Pulmonary artery endothelial cell (primary cell): ENCODE measurements around the gene CALHM3. TPM values are rescaled to one million over a fixed set of nuclear protein-coding genes. Genes with fewer than 3 reads are reported as not detected.
A peak's percentile ranks its signal among the peaks of the same experiment; 100 is the strongest.

ENCODE experiments used
- DNase-seq: peaks from one replicate; pipeline ENCODE4 v3.0.0-alpha.2; 2011; ENCODE audit warnings: low read depth, low spot score
- total RNA-seq: library from RNA; depleted of rRNA; stranded (reverse); fragments of >200 nt; gene quantifications from 2 replicates; pipeline ENCODE4 v1.2.3, GENCODE V29; 2014

Gene CALHM3
- total RNA-seq, 1 donor from 2014 or later = not detected

DNA sequence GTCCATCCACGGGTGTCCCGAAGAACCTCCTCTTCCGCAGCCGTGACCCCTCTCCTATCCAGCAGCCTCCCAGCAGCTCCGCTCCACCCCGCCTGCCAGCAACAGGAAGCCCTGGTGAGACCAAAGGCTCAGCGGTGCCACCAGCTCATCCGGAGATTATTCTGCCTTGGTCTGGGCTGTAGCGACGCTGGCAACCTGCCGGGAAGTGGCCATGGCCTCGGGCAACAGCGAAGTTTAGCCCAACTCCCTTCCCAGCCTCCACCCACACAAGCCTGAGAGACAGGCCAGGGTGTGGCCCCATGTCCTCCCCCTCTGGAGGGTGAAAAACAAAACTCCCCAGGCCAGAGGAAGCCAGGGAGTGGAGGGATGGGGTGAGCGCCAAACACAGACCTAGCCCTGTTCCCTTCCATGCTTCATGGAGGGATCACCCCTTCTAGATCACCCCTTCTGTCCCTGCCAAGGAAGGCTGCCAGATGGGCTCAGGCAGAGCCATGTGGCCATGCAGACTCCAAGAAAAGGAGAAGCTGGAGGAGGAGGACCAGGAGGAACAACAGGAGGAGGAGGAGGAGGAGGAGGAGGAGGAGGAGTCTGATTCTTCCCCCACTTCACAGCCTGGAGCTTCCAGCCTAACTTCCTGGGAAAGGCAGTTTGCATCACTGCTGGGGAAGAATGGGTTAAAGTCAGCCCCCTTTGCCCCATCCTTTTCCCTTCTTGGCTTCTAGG lies 27.8 kb downstream of the CALHM3 start:
- no peak for DNase-seq

DNA sequence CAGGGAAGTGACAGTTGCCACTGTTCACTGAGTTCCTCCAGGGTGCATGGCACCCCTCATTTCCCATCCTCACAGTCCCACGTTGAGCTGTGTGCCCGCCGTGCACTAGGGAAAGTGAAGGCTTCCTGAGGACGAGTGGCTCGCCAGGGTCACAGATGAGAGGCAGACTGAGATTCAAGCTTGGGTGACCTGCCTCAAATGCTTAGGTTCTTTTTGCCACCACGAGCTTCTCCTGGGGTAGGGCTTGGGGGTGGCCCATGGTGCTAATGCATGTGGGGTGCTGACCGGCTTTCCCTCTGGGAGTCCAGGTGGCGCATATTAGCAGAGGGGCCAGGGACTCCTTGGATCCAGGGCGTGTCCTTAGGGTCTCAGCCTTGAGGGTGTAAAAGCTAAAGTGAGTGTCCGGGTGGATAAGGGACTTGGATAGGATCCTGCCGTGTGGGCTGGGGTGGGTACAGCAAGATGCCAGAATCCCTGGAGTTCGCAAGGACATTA lies 28.8 kb downstream of the CALHM3 start:
- no peak for DNase-seq

DNA sequence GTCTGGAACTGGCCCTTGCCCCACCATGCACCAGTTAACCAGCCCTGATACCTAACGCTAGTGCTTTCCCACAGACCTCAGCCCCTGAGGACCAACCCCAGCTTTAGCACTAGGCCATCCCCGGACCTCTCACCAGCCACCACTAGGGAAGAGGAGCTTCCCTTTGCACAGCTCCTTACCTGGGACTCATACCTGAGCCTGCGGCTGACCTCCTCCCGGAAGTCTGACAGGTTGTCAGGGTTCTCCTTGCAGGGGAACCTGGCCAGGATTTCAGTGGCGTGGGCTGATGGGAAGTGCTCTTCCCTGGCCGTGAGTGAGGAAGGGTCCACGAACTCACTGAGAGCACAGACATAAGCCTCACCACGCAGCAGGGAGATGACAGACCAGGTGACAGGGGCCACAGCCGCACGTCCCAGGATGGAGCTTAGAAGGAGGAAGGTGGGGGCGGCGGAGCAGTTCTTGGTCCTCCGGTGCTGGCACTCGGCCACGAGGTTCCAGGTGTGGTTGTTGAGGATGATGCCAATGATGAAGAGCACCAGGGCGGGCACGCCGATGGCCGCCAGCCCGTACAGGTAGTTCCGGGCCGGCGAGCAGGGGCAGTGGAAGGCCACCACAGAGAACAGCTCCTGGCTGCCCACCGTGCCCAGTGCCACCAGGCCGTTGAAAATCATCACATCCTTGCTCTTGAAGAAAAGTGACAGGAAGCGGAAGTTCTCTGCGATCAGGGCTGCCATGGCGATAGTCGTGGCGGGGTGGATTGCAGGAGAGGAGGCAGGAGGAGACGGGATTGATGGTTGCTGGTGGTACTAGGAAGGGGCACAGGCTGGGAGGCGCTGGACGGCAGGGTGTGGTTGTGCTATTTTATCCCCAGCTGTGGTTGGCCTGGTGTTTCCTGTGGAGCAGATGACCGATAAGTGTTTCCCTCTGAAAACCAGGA lies 29.6 kb downstream of the CALHM3 start:
- no peak for DNase-seq

DNA sequence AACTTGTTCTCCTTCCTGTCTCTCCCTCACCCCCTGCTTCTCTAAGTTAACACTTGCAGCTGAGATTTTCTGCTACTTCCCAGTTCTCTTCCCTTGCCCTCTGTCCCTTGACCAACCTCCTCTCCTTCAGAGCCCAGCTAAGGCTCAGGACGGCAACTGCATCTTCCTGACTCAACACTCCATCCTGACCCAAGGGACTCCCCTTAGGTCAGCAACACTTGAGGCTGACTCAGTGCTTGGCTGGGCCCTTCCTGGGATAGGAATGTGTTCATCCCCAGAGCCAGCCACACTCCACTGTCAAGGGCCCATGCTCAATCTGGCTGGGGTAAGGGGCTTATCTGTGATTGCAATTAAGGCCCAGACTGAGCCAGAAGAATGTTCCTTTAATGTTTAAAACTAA lies 30.3 kb downstream of the CALHM3 start:
- DNase-seq = no peak

DNA sequence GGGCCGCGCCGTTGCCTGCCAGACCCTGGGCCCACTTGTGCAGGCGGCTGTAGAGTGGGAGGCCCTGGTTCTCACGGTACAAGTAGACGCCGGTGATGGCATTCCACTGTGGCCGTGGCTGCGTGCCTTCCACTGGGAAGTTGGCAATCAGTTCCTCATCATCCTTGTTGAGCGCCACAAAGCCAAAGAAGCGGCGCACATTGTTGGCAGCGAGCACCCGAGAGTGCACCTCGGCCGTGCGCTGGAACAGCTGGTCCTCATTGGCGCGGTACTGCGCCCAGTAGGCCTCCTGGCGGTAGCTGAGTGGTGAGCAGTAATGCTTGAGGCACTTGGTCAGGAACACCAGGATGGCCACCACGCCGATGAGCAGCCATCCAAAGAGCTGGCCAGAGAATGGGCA lies 31.9 kb downstream of the CALHM3 start:
- DNase-seq = no peak

DNA sequence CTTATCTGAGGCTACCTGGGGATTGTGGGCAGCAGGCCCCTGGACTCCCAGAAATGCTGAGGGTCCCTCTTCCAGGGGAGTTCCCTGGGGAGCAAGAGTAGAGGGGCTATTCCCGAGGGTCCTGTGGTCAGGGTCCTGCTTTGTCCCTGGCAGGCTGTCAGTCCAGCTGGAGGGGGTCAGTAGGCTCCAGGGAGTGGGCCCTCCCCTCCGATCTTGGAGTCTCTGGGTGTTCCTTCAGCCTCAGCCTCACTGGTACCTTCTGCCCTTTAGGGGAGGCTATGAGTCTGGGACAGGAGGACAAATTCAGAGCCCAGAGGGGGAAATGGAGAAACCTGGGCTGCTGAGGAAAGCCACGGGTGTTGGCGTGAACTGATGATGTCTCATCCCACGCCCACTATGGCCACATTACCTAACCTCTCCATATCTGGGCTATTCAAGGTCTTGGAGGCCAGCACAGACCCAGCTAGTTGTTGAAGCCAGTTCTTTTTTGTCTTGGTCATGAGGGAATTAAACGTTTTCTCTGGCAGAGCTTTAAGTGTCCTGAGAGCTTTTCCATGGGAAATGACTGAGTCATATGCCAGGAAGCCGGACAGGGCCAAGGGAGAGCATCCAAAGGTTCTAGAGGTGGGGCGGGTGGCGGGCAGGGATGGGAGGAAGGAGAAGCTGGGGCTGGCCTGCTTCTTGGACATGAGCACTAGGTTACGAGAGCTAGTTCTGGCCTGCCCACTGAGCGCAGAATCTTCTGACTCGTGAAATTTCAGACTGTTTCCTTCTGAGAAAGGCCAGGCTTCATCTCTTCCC lies 33.1 kb downstream of the CALHM3 start:
- DNase-seq = peak; percentile 50

DNA sequence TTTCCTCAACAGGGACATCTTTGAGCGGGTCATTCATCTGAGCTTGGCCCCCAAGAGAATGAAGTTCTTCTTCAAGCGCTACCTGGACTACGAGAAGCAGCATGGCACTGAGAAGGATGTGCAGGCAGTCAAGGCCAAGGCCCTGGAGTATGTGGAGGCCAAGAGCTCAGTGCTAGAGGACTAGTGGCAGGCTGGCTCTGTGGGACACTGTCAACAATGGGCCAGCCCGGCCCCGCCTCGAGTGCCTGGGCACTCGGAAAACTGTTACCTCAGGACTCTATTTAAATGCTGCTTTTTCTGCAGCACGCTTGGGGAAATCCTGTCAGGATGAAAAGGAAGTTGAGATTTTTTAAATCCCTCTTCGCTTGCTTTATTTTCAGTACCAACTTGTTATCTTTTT lies 33.7 kb downstream of the CALHM3 start:
- DNase-seq = no peak

- no peak for DNase-seq
Measured at GRCh38 chr10:103444478-103444877, 34.6 kb downstream of the CALHM3 start.

DNA sequence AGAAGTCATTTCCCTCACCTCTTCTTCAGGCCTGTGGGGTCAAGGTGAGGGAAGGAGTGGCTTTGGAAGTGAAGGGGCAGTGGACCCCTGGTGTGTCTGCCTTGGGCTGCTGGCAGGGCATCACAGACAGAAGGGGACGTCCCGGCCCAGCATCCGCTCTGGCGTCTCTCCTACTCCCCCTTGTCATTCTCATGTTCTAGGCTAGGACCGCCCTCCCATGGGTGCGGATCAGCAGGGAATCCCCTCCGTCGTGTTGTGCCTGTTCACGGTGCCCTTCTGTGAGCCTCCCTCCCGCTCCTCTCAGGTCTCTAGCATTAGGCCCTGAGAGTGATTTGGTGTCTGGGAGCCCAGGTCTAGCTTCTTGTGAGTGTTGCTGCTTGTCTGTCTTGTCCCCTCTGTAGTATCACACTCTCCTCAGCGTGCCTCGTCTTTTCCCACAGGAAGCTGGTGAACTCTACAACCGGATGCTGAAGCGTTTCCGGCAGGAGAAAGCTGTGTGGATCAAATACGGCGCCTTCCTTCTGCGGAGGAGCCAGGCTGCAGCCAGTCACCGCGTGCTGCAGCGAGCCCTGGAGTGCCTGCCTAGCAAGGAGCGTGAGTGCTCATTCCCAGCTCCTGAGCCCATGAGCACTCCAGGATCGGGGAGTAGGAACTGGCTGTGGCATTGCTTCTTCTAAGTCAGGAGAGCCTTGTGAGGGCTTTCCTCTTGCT lies 35.4 kb downstream of the CALHM3 start:
- no peak for DNase-seq

- no peak for DNase-seq
Measured at GRCh38 chr10:103442031-103442461, 37.0 kb downstream of the CALHM3 start.

GRCh38 chr10:103441611-103442010 lies 37.4 kb downstream of the CALHM3 start:
- no peak for DNase-seq

- DNase-seq = no peak
Measured at GRCh38 chr10:103441206-103441605, 37.8 kb downstream of the CALHM3 start.

GRCh38 chr10:103440416-103440815 lies 38.6 kb downstream of the CALHM3 start:
- no peak for DNase-seq

DNA sequence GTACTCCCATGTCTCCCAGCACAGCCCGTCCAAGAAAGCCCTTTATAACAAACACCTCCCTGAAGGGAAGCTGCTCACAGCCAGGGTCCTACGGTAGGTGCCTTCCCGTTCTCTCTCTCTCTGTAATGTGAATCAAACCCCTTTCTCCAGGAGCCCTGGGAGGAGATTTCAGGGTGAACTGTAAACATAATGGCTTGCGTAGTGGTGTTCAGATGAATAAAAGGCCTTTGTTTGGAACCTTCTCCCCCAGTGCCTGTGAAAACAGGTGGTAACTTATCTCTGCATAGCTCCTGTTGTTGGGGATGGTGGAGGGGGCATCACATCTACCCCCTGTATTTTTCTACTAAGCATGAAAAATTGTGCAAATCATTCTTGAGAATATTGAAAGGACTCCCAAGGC lies 39.3 kb downstream of the CALHM3 start:
- no peak for DNase-seq

GRCh38 chr10:103433858-103434257 lies 45.2 kb downstream of the CALHM3 start:
- no peak for DNase-seq

- no peak for DNase-seq
Measured at GRCh38 chr10:103431902-103432301, 47.1 kb downstream of the CALHM3 start.

DNA sequence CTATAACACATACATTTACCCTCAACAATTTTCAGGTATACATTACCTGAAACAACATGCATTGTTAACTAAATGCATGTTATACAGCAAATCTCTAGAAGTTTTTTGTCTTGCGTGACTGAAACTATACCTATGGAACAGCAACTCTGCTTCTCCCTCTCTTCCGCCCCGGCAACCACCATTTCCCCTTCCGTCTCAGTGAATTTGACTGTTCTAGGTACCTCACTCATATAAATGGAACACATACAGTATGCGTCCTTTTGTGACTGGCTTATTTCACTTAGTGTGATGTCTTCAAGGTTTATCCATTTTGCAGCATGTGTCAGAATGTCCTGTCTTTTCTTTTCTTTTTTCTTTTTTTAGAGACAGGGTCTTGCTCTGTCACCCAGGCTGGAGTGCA lies 49.4 kb downstream of the CALHM3 start:
- no peak for DNase-seq

DNA sequence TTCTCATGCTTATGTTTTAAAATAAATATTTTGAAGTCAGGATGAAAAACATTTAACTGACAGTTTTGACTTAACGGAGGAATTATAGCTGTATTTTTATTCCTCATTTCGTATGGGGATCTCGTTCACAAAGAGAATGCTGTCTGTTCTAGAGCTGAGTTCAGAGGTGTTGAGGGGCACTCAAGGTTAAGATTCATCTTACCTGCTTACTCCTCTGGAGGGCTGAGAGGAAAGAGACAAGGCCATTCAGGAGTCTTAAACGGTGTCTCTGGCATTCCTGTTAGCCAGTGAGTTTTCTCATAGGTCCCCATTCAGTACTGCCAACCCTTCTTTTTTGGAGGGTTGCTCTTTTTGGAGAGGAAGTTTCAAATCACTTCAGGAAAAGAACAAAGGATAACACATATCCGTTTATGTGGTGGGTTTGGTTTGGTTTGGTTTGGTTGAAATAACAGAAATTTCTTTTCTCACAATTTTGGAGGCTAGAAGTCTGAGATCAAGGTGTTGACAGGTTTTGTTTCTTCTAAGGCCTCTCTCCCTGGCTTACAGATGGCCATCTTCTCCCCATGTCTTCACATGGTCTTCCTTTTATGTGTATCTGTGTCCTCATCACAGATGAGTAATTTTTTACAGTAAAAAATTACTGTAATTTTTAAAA lies 49.9 kb downstream of the CALHM3 start:
- DNase-seq = no peak

- no peak for DNase-seq
Measured at GRCh38 chr10:103427866-103428265, 51.2 kb downstream of the CALHM3 start.

DNA sequence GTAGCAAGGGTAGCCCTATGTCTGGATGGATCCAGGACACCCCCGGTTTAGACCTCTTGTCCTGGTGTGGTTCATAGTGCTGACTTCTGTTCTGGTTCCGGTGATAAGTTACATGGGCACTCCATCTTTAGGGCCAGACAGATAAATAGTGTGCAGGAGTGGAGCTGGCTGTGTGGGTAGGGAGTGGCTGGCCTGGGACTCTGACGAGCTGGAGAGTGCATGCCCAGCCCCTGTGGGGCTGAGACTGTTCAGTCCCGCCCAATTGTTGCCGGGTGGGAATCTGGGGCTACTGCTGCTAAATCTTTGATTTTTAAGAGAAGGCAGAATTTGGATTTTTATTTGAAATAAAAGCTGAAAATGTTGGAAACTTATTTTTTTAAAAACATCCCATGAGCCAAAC lies 55.3 kb downstream of the CALHM3 start:
- DNase-seq = no peak
